PC-9 (cell line): ENCODE data around the gene CCDC66. TPM values are rescaled to one million over a fixed set of nuclear protein-coding genes. Genes with fewer than 3 reads are reported as not detected.

Source experiments
- BruUV-seq: library from RNA; stranded (reverse); fragments of 400-500 nt; replicated peaks from 2 replicates; lab custom pipeline; 2021; lab: Mats Ljungman, UMichigan
- CTCF ChIA-PET: fragments of 300-600 bp; sonication (Branson Sonifier 250); formaldehyde crosslinking; loops from one replicate; lab custom pipeline; 2022; ENCODE audit warnings: antibody characterized with exemption; lab: Charles Lee
- POLR2A ChIA-PET: fragments of 300-600 bp; sonication (Branson Sonifier 250); formaldehyde crosslinking; loops from one replicate; lab custom pipeline; 2022; ENCODE audit warnings: antibody characterized with exemption; ENCODE audit not compliant: unreplicated experiment; lab: Charles Lee
- DNase-seq, 2 experiments: peaks; one replicate each; pipeline versions ENCODE4 v3.0.0 to v3.0.0-alpha.2; 2015 to 2022; ENCODE audit warnings: mixed read lengths in 1 of 2
- H2AFZ ChIP-seq: fragments of 200-600 bp; sonication (generic); 2 replicates; pipeline ENCODE4 v1.8.1; 2017; ENCODE audit warnings: antibody characterized with exemption
- H3F3A ChIP-seq: fragments of 200-600 bp; sonication (generic); 2 replicates; pipeline ENCODE4 v1.8.1; 2017; ENCODE audit warnings: antibody characterized with exemption, mild to moderate bottlenecking, low read depth; ENCODE audit not compliant: insufficient read depth
- H3K27ac ChIP-seq: fragments of 200-600 bp; sonication (generic); 2 replicates; pipeline ENCODE4 v1.6.1; 2016; ENCODE audit warnings: mixed run types
- H3K27me3 ChIP-seq: fragments of 200-600 bp; sonication (generic); 2 replicates; pipeline ENCODE4 v1.6.1; 2016; ENCODE audit warnings: low read depth, mixed run types; ENCODE audit not compliant: insufficient read depth
- H3K36me3 ChIP-seq: fragments of 200-600 bp; sonication (generic); 2 replicates; pipeline ENCODE4 v1.6.1; 2016; ENCODE audit warnings: low read depth, mixed run types
- H3K4me1 ChIP-seq: fragments of 200-600 bp; sonication (generic); replicated peaks from 2 replicates; pipeline ENCODE4 v1.6.1; 2016; ENCODE audit warnings: mixed run types; ENCODE audit not compliant: insufficient read depth
- H3K4me2 ChIP-seq: fragments of 200-600 bp; sonication (generic); 2 replicates; pipeline ENCODE4 v1.6.1; 2017; ENCODE audit warnings: mixed run types
- H3K4me3 ChIP-seq: fragments of 200-600 bp; sonication (generic); 2 replicates; pipeline ENCODE4 v1.6.1; 2016; ENCODE audit warnings: mixed run types
- H3K79me2 ChIP-seq: fragments of 200-600 bp; sonication (generic); 2 replicates; pipeline ENCODE4 v1.6.1; 2017; ENCODE audit warnings: low read depth, mixed run types
- H3K9me2 ChIP-seq: fragments of 200-600 bp; sonication (generic); 2 replicates; pipeline ENCODE4 v1.8.1; 2017; ENCODE audit warnings: mild to moderate bottlenecking; ENCODE audit not compliant: insufficient read depth
- H3K9me3 ChIP-seq: fragments of 200-600 bp; sonication (generic); 2 replicates; pipeline ENCODE4 v1.8.1; 2016; ENCODE audit warnings: low read depth; ENCODE audit not compliant: insufficient read depth
- H4K20me1 ChIP-seq: fragments of 200-600 bp; sonication (generic); 2 replicates; pipeline ENCODE4 v1.8.1; 2017; ENCODE audit not compliant: insufficient read depth
- CTCF ChIP-seq: fragments of 200-600 bp; sonication (generic); conservative IDR thresholded peaks from 2 replicates; pipeline ENCODE4 v1.6.1; 2017; ENCODE audit warnings: mixed run types, antibody characterized with exemption, mild to moderate bottlenecking, moderate library complexity
- EZH2 ChIP-seq: fragments of 200-600 bp; sonication (generic); IDR thresholded peaks from 2 replicates; pipeline ENCODE4 v1.8.0; 2017; ENCODE audit warnings: antibody characterized with exemption, low read depth
- intact Hi-C: fragments of 100-400 bp; cut with micrococcal nuclease; formaldehyde crosslinking; loops from one replicate; pipeline ENCODE4 v1.10.0; 2022; ENCODE audit not compliant: unreplicated experiment
- total RNA-seq: library from RNA; stranded (reverse); gene quantifications from 2 replicates; pipeline ENCODE4 v1.2.3, GENCODE V29; 2021

Gene CCDC66
- total RNA-seq, 1 experiment from 2014 or later, result 22.3 TPM

GRCh38 chr3:56622381-56622780, 65.4 kb downstream of the CCDC66 start:
- no peaks in the 10 kb centered on the region for H3K9me2 ChIP-seq
- intact Hi-C loops, result no loop called here
- no peak for DNase-seq

GRCh38 chr3:56624725-56625124, 67.8 kb downstream of the CCDC66 start:
- ChIA-PET POLR2A (interaction anchor here (0.6 kb wide), 1 partner anchor 183 kb away, joined by 3 read pairs; no protein-coding TSS in a partner anchor), CTCF (no interaction called here)
- Histone ChIP-seq H3K4me2 (no peak overlapping the region), H3K4me1 (peaks cover 14% of the 10 kb centered on the region), H3K27ac (no peak overlapping the region), H3K9me2 (no peaks in the 10 kb centered on the region), H3F3A (peaks cover 13% of the 10 kb centered on the region), H4K20me1 (no peaks in the 10 kb centered on the region), H3K27me3 (no peaks in the 10 kb centered on the region), H3K36me3 (peaks cover 19% of the 10 kb centered on the region), H3K9me3 (no peaks in the 10 kb centered on the region), H3K4me3 (no peak overlapping the region), H3K79me2 (no peaks in the 10 kb centered on the region), H2AFZ (no peak overlapping the region)
- no TSS peak for BruUV-seq
- no peak for DNase-seq
- intact Hi-C loops, result no loop called here
- TF ChIP-seq CTCF, result no peak
- TF ChIP-seq EZH2, result no peak

More at GRCh38 chr3:56622381-56622780, 65.4 kb downstream of the CCDC66 start:
- Histone ChIP-seq H3K4me1 (peaks cover 14% of the 10 kb centered on the region), H2AFZ (no peak overlapping the region), H3K36me3 (peaks cover 23% of the 10 kb centered on the region), H3F3A (peaks cover 13% of the 10 kb centered on the region), H3K27me3 (no peaks in the 10 kb centered on the region), H3K4me3 (no peak overlapping the region), H3K27ac (peak overlapping the region; percentile 19; the same call in 1 of the 2 replicates), H3K9me3 (no peaks in the 10 kb centered on the region), H3K79me2 (no peaks in the 10 kb centered on the region), H3K4me2 (peak overlapping the region; percentile 56; the same call in 1 of the 2 replicates), H4K20me1 (no peaks in the 10 kb centered on the region; the same call in 1 of the 2 replicates)
- ChIA-PET POLR2A (no interaction called here), CTCF (no interaction called here)
- TF ChIP-seq CTCF (no peak), EZH2 (no peak)
- BruUV-seq, result no TSS peak

- TF ChIP-seq EZH2 (no peak), CTCF (no peak)
- BruUV-seq, result no TSS peak
- H3K27ac ChIP-seq, result no peak overlapping the region
- H3F3A ChIP-seq, result no peaks in the 10 kb centered on the region; the same call in 1 of the 2 replicates
- POLR2A ChIA-PET, result interaction anchor here (0.5 to 0.7 kb wide), 4 partner anchors 43 to 509 kb away, joined by 3 to 12 read pairs (median 4); no protein-coding TSS in a partner anchor
- no peaks in the 10 kb centered on the region for H3K4me1 ChIP-seq
- H2AFZ ChIP-seq, result no peak overlapping the region
- no peak overlapping the region for H3K4me2 ChIP-seq
- no peaks in the 10 kb centered on the region for H3K79me2 ChIP-seq
- no peak for DNase-seq
- no peaks in the 10 kb centered on the region for H3K9me3 ChIP-seq
- H3K9me2 ChIP-seq, result no peaks in the 10 kb centered on the region
- intact Hi-C loops, result no loop called here
- no peaks in the 10 kb centered on the region for H4K20me1 ChIP-seq
- H3K36me3 ChIP-seq, result peaks cover 23% of the 10 kb centered on the region; the same call in 1 of the 2 replicates
- CTCF ChIA-PET, result no interaction called here
- no peak overlapping the region for H3K4me3 ChIP-seq
- no peaks in the 10 kb centered on the region for H3K27me3 ChIP-seq
These were observed 72.1 kb downstream of the CCDC66 start for GRCh38 chr3:56629047-56629446.
